PC-9 (cell line): Measurements from ENCODE around the gene SPATA20. TPM values are rescaled to one million over a fixed set of nuclear protein-coding genes. Genes with fewer than 3 reads are reported as not detected.

Experiments used
- BruUV-seq: library from RNA; stranded (reverse); fragments of 400-500 nt; replicated peaks from 2 replicates; lab custom pipeline; 2021; lab: Mats Ljungman, UMichigan
- CTCF ChIA-PET: fragments of 300-600 bp; sonication (Branson Sonifier 250); formaldehyde crosslinking; loops from one replicate; lab custom pipeline; 2022; ENCODE audit warnings: antibody characterized with exemption; lab: Charles Lee
- POLR2A ChIA-PET: fragments of 300-600 bp; sonication (Branson Sonifier 250); formaldehyde crosslinking; loops from one replicate; lab custom pipeline; 2022; ENCODE audit warnings: antibody characterized with exemption; ENCODE audit not compliant: unreplicated experiment; lab: Charles Lee
- DNase-seq, 2 experiments: peaks; one replicate each; pipeline versions ENCODE4 v3.0.0 to v3.0.0-alpha.2; 2015 to 2022; ENCODE audit warnings: mixed read lengths in 1 of 2
- H2AFZ ChIP-seq: fragments of 200-600 bp; sonication (generic); 2 replicates; pipeline ENCODE4 v1.8.1; 2017; ENCODE audit warnings: antibody characterized with exemption
- H3F3A ChIP-seq: fragments of 200-600 bp; sonication (generic); 2 replicates; pipeline ENCODE4 v1.8.1; 2017; ENCODE audit warnings: antibody characterized with exemption, mild to moderate bottlenecking, low read depth; ENCODE audit not compliant: insufficient read depth
- H3K27ac ChIP-seq: fragments of 200-600 bp; sonication (generic); 2 replicates; pipeline ENCODE4 v1.6.1; 2016; ENCODE audit warnings: mixed run types
- H3K27me3 ChIP-seq: fragments of 200-600 bp; sonication (generic); 2 replicates; pipeline ENCODE4 v1.6.1; 2016; ENCODE audit warnings: low read depth, mixed run types; ENCODE audit not compliant: insufficient read depth
- H3K36me3 ChIP-seq: fragments of 200-600 bp; sonication (generic); 2 replicates; pipeline ENCODE4 v1.6.1; 2016; ENCODE audit warnings: low read depth, mixed run types
- H3K4me1 ChIP-seq: fragments of 200-600 bp; sonication (generic); replicated peaks from 2 replicates; pipeline ENCODE4 v1.6.1; 2016; ENCODE audit warnings: mixed run types; ENCODE audit not compliant: insufficient read depth
- H3K4me2 ChIP-seq: fragments of 200-600 bp; sonication (generic); 2 replicates; pipeline ENCODE4 v1.6.1; 2017; ENCODE audit warnings: mixed run types
- H3K4me3 ChIP-seq: fragments of 200-600 bp; sonication (generic); 2 replicates; pipeline ENCODE4 v1.6.1; 2016; ENCODE audit warnings: mixed run types
- H3K79me2 ChIP-seq: fragments of 200-600 bp; sonication (generic); 2 replicates; pipeline ENCODE4 v1.6.1; 2017; ENCODE audit warnings: low read depth, mixed run types
- H3K9me2 ChIP-seq: fragments of 200-600 bp; sonication (generic); 2 replicates; pipeline ENCODE4 v1.8.1; 2017; ENCODE audit warnings: mild to moderate bottlenecking; ENCODE audit not compliant: insufficient read depth
- H3K9me3 ChIP-seq: fragments of 200-600 bp; sonication (generic); 2 replicates; pipeline ENCODE4 v1.8.1; 2016; ENCODE audit warnings: low read depth; ENCODE audit not compliant: insufficient read depth
- H4K20me1 ChIP-seq: fragments of 200-600 bp; sonication (generic); 2 replicates; pipeline ENCODE4 v1.8.1; 2017; ENCODE audit not compliant: insufficient read depth
- CTCF ChIP-seq: fragments of 200-600 bp; sonication (generic); conservative IDR thresholded peaks from 2 replicates; pipeline ENCODE4 v1.6.1; 2017; ENCODE audit warnings: mixed run types, antibody characterized with exemption, mild to moderate bottlenecking, moderate library complexity
- EZH2 ChIP-seq: fragments of 200-600 bp; sonication (generic); IDR thresholded peaks from 2 replicates; pipeline ENCODE4 v1.8.0; 2017; ENCODE audit warnings: antibody characterized with exemption, low read depth
- intact Hi-C: fragments of 100-400 bp; cut with micrococcal nuclease; formaldehyde crosslinking; loops from one replicate; pipeline ENCODE4 v1.10.0; 2022; ENCODE audit not compliant: unreplicated experiment
- total RNA-seq: library from RNA; stranded (reverse); gene quantifications from 2 replicates; pipeline ENCODE4 v1.2.3, GENCODE V29; 2021

Gene SPATA20
- total RNA-seq, 1 experiment from 2014 or later = 41.5 TPM

GRCh38 chr17:50581316-50581715 is 34.3 kb downstream of the SPATA20 start:
- POLR2A ChIA-PET = no interaction called here
- H3K4me2 ChIP-seq = no peak overlapping the region
- intact Hi-C loops = no loop called here
- H3K4me3 ChIP-seq = no peak overlapping the region
- H3K9me3 ChIP-seq = no peaks in the 10 kb centered on the region
- H3K4me1 ChIP-seq = peaks cover 10% of the 10 kb centered on the region
- no peaks in the 10 kb centered on the region for H3F3A ChIP-seq
- no TSS peak for BruUV-seq
- H3K79me2 ChIP-seq = no peaks in the 10 kb centered on the region
- DNase-seq = no peak
- no peaks in the 10 kb centered on the region for H4K20me1 ChIP-seq
- no peaks in the 10 kb centered on the region for H3K9me2 ChIP-seq
- peaks cover 26% of the 10 kb centered on the region; the same call in 1 of the 2 replicates for H3K27me3 ChIP-seq
- H3K36me3 ChIP-seq = no peaks in the 10 kb centered on the region
- CTCF ChIA-PET = no interaction called here
- H3K27ac ChIP-seq = no peak overlapping the region
- H2AFZ ChIP-seq = no peak overlapping the region
- TF ChIP-seq EZH2 = no peak
- TF ChIP-seq CTCF = no peak

- Histone ChIP-seq H3K4me3 (no peak overlapping the region), H2AFZ (no peak overlapping the region), H4K20me1 (no peaks in the 10 kb centered on the region), H3K27ac (no peak overlapping the region), H3K4me2 (no peak overlapping the region), H3F3A (no peaks in the 10 kb centered on the region), H3K9me2 (no peaks in the 10 kb centered on the region), H3K79me2 (no peaks in the 10 kb centered on the region), H3K4me1 (peaks cover 10% of the 10 kb centered on the region), H3K27me3 (peaks cover 27% of the 10 kb centered on the region; the same call in 1 of the 2 replicates), H3K36me3 (no peaks in the 10 kb centered on the region), H3K9me3 (no peaks in the 10 kb centered on the region)
- intact Hi-C loops = no loop called here
- POLR2A ChIA-PET = no interaction called here
- BruUV-seq = no TSS peak
- TF ChIP-seq EZH2 (no peak), CTCF (no peak)
- CTCF ChIA-PET = interaction anchor here (0.7 kb wide), 1 partner anchor 283 kb away, joined by 3 read pairs; the partner anchor contains the start of gene TOB1
- DNase-seq = no peak
Measured at GRCh38 chr17:50582741-50583140, 35.8 kb downstream of the SPATA20 start.

GRCh38 chr17:50583641-50584040 is 36.7 kb downstream of the SPATA20 start:
- BruUV-seq = no TSS peak
- Histone ChIP-seq H3K4me3 (no peak overlapping the region), H3K9me3 (no peaks in the 10 kb centered on the region), H3K36me3 (no peaks in the 10 kb centered on the region), H4K20me1 (no peaks in the 10 kb centered on the region), H3K4me1 (peaks cover 10% of the 10 kb centered on the region), H3K9me2 (no peaks in the 10 kb centered on the region), H3K4me2 (no peak overlapping the region), H3F3A (no peaks in the 10 kb centered on the region), H3K27ac (no peak overlapping the region), H3K79me2 (no peaks in the 10 kb centered on the region), H2AFZ (no peak overlapping the region), H3K27me3 (peaks cover 21% of the 10 kb centered on the region; the same call in 1 of the 2 replicates)
- CTCF ChIA-PET = no interaction called here
- TF ChIP-seq EZH2 = no peak
- no peak for TF ChIP-seq CTCF
- intact Hi-C loops = no loop called here
- POLR2A ChIA-PET = interaction anchor here (0.6 kb wide), 1 partner anchor 265 kb away, joined by 21 read pairs; no protein-coding TSS in a partner anchor
- no peak for DNase-seq
